Measurements from ENCODE around the gene WBP1L. TPM values are rescaled to one million over a fixed set of nuclear protein-coding genes. Genes with fewer than 3 reads are reported as not detected.

WBP1L gene
- polyA plus RNA-seq, 1 donor from 2014 or later, result 20.8 TPM

DNA sequence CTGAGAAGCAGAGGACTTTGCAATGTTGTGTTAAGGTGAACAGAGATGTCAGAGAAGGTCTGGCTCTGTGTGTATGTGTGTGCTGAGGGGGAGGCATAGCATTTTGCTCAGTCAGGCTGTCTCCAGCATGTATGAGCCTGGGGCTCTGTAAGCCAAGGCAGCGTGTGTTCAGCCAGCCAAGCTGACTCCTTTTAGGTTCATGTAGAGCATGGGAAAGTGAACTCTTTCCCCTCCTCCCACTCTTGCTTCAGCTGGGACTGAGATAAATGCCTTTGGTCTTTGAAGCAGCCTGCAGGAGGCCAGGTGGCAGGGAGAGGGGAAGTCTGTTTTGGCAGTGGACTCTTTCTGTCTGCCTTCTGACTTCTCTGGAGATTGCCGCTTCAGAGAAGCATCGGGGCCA, 25.5 kb upstream of the WBP1L start:
- Histone ChIP-seq H4K20me1 (ENCODE audit: insufficient read depth) (no peaks in the 10 kb centered on the region), H3K79me2 (replicated peaks; ENCODE audit: insufficient read depth, low read length) (peaks cover 7% of the 10 kb centered on the region), H3K4me3 (ENCODE audit: low read length) (no peak overlapping the region), H3K36me3 (ENCODE audit: insufficient read depth, low read length) (no peaks in the 10 kb centered on the region), H3K9me3 (ENCODE audit: low read length) (no peaks in the 10 kb centered on the region), H3K9me2 (ENCODE audit: insufficient read depth, low read length) (no peaks in the 10 kb centered on the region), H2AFZ (ENCODE audit: low read depth, low read length) (no peak overlapping the region), H3K9ac (ENCODE audit: low read length) (no peak overlapping the region), H3F3A (ENCODE audit: insufficient read depth, low read length, poor library complexity, severe bottlenecking) (peaks cover 1% of the 10 kb centered on the region), H3K4me2 (ENCODE audit: low read length) (no peak overlapping the region), H3K27ac (ENCODE audit: low read length) (no peak overlapping the region), H3K27me3 (ENCODE audit: insufficient read depth, low read depth, low read length) (no peaks in the 10 kb centered on the region)
- TF ChIP-seq EP300 (conservative IDR thresholded peaks at IDR 0.05; ENCODE audit: poor library complexity, severe bottlenecking) (no peak), SMC3 (conservative IDR thresholded peaks at IDR 0.05; ENCODE audit: poor library complexity) (no peak), MXI1 (conservative IDR thresholded peaks at IDR 0.05; ENCODE audit: poor library complexity, severe bottlenecking) (no peak), TAF1 (IDR thresholded peaks at IDR 0.05; ENCODE audit: low read depth) (no peak), POLR2AphosphoS5 (IDR thresholded peaks at IDR 0.05) (no peak), EZH2 (IDR thresholded peaks at IDR 0.05; ENCODE audit: borderline replicate concordance, insufficient read depth, low read length, poor library complexity, severe bottlenecking) (no peak), RAD21 (conservative IDR thresholded peaks at IDR 0.05) (no peak)
- TF ChIP-seq, protein P1, sequence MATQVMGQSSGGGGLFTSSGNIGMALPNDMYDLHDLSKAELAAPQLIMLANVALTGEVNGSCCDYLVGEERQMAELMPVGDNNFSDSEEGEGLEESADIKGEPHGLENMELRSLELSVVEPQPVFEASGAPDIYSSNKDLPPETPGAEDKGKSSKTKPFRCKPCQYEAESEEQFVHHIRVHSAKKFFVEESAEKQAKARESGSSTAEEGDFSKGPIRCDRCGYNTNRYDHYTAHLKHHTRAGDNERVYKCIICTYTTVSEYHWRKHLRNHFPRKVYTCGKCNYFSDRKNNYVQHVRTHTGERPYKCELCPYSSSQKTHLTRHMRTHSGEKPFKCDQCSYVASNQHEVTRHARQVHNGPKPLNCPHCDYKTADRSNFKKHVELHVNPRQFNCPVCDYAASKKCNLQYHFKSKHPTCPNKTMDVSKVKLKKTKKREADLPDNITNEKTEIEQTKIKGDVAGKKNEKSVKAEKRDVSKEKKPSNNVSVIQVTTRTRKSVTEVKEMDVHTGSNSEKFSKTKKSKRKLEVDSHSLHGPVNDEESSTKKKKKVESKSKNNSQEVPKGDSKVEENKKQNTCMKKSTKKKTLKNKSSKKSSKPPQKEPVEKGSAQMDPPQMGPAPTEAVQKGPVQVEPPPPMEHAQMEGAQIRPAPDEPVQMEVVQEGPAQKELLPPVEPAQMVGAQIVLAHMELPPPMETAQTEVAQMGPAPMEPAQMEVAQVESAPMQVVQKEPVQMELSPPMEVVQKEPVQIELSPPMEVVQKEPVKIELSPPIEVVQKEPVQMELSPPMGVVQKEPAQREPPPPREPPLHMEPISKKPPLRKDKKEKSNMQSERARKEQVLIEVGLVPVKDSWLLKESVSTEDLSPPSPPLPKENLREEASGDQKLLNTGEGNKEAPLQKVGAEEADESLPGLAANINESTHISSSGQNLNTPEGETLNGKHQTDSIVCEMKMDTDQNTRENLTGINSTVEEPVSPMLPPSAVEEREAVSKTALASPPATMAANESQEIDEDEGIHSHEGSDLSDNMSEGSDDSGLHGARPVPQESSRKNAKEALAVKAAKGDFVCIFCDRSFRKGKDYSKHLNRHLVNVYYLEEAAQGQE (IDR thresholded peaks at IDR 0.05; ENCODE audit: borderline replicate concordance), result no peak
- TF ChIP-seq, protein P2, sequence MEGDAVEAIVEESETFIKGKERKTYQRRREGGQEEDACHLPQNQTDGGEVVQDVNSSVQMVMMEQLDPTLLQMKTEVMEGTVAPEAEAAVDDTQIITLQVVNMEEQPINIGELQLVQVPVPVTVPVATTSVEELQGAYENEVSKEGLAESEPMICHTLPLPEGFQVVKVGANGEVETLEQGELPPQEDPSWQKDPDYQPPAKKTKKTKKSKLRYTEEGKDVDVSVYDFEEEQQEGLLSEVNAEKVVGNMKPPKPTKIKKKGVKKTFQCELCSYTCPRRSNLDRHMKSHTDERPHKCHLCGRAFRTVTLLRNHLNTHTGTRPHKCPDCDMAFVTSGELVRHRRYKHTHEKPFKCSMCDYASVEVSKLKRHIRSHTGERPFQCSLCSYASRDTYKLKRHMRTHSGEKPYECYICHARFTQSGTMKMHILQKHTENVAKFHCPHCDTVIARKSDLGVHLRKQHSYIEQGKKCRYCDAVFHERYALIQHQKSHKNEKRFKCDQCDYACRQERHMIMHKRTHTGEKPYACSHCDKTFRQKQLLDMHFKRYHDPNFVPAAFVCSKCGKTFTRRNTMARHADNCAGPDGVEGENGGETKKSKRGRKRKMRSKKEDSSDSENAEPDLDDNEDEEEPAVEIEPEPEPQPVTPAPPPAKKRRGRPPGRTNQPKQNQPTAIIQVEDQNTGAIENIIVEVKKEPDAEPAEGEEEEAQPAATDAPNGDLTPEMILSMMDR (IDR thresholded peaks at IDR 0.05; ENCODE audit: poor library complexity, severe bottlenecking), result no peak

DNA sequence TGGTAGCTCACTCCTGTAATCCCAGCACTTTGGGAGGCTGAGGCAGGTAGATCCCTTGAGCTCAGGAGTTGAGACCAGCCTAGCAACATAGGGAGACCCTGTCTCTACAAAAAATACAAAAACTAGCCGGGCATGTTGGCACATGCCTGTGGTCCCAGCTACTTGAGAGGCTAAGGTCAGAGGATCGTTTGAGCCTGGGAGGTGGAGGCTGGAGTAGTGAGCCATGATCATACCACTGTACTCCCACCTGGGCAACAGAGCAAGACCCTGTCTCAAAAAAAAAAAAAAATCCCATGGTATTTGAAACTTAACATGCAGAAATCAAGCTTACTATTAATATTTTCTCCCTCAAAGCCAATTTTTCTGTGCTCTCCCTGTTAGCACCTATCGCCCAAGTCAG, 23.4 kb upstream of the WBP1L start:
- no peak overlapping the region for H3K4me2 ChIP-seq (ENCODE audit: low read length)
- no peak overlapping the region for H3K9ac ChIP-seq (ENCODE audit: low read length)
- no peak for TF ChIP-seq EZH2 (IDR thresholded peaks at IDR 0.05; ENCODE audit: borderline replicate concordance, insufficient read depth, low read length, poor library complexity, severe bottlenecking)
- TF ChIP-seq, protein P1 (IDR thresholded peaks at IDR 0.05; ENCODE audit: borderline replicate concordance), result no peak
- TF ChIP-seq RAD21 (conservative IDR thresholded peaks at IDR 0.05), result no peak
- TF ChIP-seq TAF1 (IDR thresholded peaks at IDR 0.05; ENCODE audit: low read depth), result no peak
- TF ChIP-seq MXI1 (conservative IDR thresholded peaks at IDR 0.05; ENCODE audit: poor library complexity, severe bottlenecking), result no peak
- no peak for TF ChIP-seq SMC3 (conservative IDR thresholded peaks at IDR 0.05; ENCODE audit: poor library complexity)
- no peak for TF ChIP-seq EP300 (conservative IDR thresholded peaks at IDR 0.05; ENCODE audit: poor library complexity, severe bottlenecking)
- TF ChIP-seq, protein P2 (IDR thresholded peaks at IDR 0.05; ENCODE audit: poor library complexity, severe bottlenecking), result no peak
- no peak for TF ChIP-seq POLR2AphosphoS5 (IDR thresholded peaks at IDR 0.05)
- H3K36me3 ChIP-seq (ENCODE audit: insufficient read depth, low read length), result no peaks in the 10 kb centered on the region
- no peaks in the 10 kb centered on the region for H3K27me3 ChIP-seq (ENCODE audit: insufficient read depth, low read depth, low read length)
- H3F3A ChIP-seq (ENCODE audit: insufficient read depth, low read length, poor library complexity, severe bottlenecking), result no peaks in the 10 kb centered on the region
- H4K20me1 ChIP-seq (ENCODE audit: insufficient read depth), result no peaks in the 10 kb centered on the region
- H2AFZ ChIP-seq (ENCODE audit: low read depth, low read length), result no peak overlapping the region
- H3K9me3 ChIP-seq (ENCODE audit: low read length), result no peaks in the 10 kb centered on the region
- no peaks in the 10 kb centered on the region for H3K9me2 ChIP-seq (ENCODE audit: insufficient read depth, low read length)
- no peak overlapping the region for H3K27ac ChIP-seq (ENCODE audit: low read length)
- H3K79me2 ChIP-seq (replicated peaks; ENCODE audit: insufficient read depth, low read length), result peaks cover 2% of the 10 kb centered on the region
- H3K4me3 ChIP-seq (ENCODE audit: low read length), result no peak overlapping the region
